ENCODE measurements around the gene PRKCG. TPM values are rescaled to one million over a fixed set of nuclear protein-coding genes. Genes with fewer than 3 reads are reported as not detected.
A peak's percentile ranks its signal among the peaks of the same experiment; 100 is the strongest.

PRKCG gene
- total RNA-seq, 1 donor from 2014 or later, result not detected

GRCh38 chr19:53871454-53871853 is 10.5 kb upstream of the PRKCG start:
- DNase-seq (ENCODE audit: low read depth in 2 of 2), result no peak

GRCh38 chr19:53872762-53873161 is 9.2 kb upstream of the PRKCG start:
- no peak for DNase-seq (ENCODE audit: low read depth in 2 of 2)

GRCh38 chr19:53873773-53874605 is 8.0 kb upstream of the PRKCG start:
- no peak for DNase-seq (ENCODE audit: low read depth in 2 of 2)

- DNase-seq (ENCODE audit: low read depth in 2 of 2), result no peak
Measured at GRCh38 chr19:53874606-53874990, 7.4 kb upstream of the PRKCG start.

- no peak for DNase-seq (ENCODE audit: low read depth in 2 of 2)
Measured at GRCh38 chr19:53875602-53876325, 6.2 kb upstream of the PRKCG start.

- DNase-seq (ENCODE audit: low read depth in 2 of 2), result no peak
Measured at GRCh38 chr19:53876651-53877224, 5.3 kb upstream of the PRKCG start.

- no peak for DNase-seq (ENCODE audit: low read depth in 2 of 2)
Measured at GRCh38 chr19:53877361-53877766, 4.6 kb upstream of the PRKCG start.

- peak in 1 of 2 donors; percentile 28 for DNase-seq (ENCODE audit: low read depth in 2 of 2)
Measured at GRCh38 chr19:53878776-53879139, 3.2 kb upstream of the PRKCG start.

- peak; percentile 74 to 86 for DNase-seq (ENCODE audit: low read depth in 2 of 2)
Measured at GRCh38 chr19:53879140-53880081, 2.6 kb upstream of the PRKCG start.

GRCh38 chr19:53880711-53881481 is 1.1 kb upstream of the PRKCG start:
- DNase-seq (ENCODE audit: low read depth in 2 of 2), result no peak

- DNase-seq (ENCODE audit: low read depth in 2 of 2), result no peak
Measured at GRCh38 chr19:53882391-53883050, 524 bp downstream of the PRKCG start.

GRCh38 chr19:53883231-53883661 is 1.2 kb downstream of the PRKCG start:
- no peak for DNase-seq (ENCODE audit: low read depth in 2 of 2)

GRCh38 chr19:53883741-53884140 is 1.7 kb downstream of the PRKCG start:
- no peak for DNase-seq (ENCODE audit: low read depth in 2 of 2)

- no peak for DNase-seq (ENCODE audit: low read depth in 2 of 2)
Measured at GRCh38 chr19:53884256-53884655, 2.3 kb downstream of the PRKCG start.

GRCh38 chr19:53885036-53885435 is 3.0 kb downstream of the PRKCG start:
- no peak for DNase-seq (ENCODE audit: low read depth in 2 of 2)

GRCh38 chr19:53892301-53892980 is 10.4 kb downstream of the PRKCG start:
- no peak for DNase-seq (ENCODE audit: low read depth in 2 of 2)

- DNase-seq (ENCODE audit: low read depth in 2 of 2), result no peak
Measured at GRCh38 chr19:53892981-53893325, 11.0 kb downstream of the PRKCG start.

GRCh38 chr19:53894707-53895106 is 12.7 kb downstream of the PRKCG start:
- DNase-seq (ENCODE audit: low read depth in 2 of 2), result no peak

- DNase-seq (ENCODE audit: low read depth in 2 of 2), result no peak
Measured at GRCh38 chr19:53896682-53897081, 14.7 kb downstream of the PRKCG start.

- no peak for DNase-seq (ENCODE audit: low read depth in 2 of 2)
Measured at GRCh38 chr19:53897459-53897858, 15.5 kb downstream of the PRKCG start.

All from dermis microvascular lymphatic vessel endothelial cell (primary cell).